NCI-H446 (cell line): Measurements from ENCODE around the gene PSD2.

Source experiments
- DNase-seq, 2 experiments: peaks; one replicate each; lab custom pipeline; 2025; lab: John Stamatoyannopoulos, UW

The PSD2 gene

DNA sequence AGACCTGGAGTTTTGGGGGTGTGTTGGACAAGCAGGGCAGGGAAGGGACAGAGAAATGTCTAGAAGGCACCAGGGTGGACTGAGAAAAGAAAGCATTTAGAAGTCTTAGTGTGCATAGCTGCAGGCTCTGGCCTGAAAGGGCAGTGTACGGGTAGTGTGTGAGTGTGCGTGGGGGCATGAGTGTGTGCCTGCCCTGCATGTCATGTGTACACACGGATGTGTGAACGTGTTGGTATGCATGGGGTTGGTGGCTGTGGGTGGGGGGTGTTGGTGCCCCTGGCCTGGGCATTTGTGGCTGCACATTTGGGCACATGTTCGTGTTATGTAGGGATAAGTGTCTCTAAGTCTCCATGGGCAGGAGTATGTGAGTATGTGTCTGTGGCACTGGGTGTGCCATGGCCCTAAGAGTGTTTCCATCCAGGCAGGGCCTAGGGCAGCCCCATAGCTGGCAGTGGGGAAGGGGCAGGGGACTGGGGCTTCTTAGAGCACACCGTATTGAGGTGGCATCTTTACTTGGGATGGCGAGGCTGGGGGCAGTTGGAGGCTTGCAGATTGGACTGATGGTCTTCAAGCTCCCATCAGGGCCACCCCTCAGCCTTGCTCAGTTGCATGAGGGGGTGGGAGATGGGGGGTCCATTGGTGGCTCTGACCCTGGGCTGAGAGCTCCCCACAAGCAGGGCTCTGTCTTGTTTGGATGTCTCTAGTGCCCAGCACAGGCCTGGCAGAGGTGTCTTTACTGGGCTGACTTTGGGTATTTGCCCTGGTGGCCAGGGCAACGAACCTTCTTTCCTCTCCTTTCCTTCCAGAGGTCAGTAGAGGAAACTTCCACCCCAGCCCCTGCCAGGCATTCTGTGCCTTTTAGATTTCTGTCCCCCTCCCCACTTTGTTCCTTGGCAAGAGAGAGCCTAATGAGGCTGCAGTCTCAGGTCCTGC, 15.0 kb downstream of the PSD2 start:
- DNase-seq, result no peak

DNA sequence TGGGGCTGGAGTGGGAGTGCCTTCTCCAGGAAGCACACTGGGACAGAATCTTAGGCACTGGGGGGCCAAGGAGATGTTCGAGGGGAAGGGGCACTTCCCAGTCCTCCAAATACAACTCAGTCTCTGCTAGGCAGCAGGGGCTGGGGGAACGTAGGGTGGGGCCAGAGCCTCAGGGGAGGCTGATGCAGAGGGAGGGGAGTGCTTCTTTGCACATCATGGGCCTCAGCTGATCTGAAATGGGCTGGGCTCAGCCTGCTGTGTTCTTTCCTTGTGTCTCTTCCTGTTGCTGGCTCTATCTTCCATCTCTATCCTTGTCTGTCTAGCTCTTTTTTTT, 15.6 kb downstream of the PSD2 start:
- no peak for DNase-seq

DNA sequence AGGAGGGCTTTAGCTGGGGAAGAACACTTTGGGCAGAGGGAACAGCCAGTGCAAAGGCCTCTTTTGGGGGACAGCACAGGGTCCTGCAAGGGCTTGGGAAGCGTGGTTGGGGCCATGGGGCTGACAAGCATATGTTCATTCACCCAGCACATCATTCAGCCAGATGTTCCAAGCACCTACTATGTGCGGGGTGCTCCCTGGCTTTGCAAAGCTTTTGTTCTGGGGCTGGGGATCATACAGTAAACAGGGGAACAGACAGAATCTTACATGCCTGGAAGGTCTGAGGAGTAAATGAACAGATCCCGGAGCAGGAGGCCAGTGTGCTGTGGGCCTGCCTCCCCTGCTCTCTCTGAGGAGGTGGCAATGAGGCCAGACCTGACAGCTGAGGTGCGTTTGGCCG, 16.7 kb downstream of the PSD2 start:
- no peak for DNase-seq

DNA sequence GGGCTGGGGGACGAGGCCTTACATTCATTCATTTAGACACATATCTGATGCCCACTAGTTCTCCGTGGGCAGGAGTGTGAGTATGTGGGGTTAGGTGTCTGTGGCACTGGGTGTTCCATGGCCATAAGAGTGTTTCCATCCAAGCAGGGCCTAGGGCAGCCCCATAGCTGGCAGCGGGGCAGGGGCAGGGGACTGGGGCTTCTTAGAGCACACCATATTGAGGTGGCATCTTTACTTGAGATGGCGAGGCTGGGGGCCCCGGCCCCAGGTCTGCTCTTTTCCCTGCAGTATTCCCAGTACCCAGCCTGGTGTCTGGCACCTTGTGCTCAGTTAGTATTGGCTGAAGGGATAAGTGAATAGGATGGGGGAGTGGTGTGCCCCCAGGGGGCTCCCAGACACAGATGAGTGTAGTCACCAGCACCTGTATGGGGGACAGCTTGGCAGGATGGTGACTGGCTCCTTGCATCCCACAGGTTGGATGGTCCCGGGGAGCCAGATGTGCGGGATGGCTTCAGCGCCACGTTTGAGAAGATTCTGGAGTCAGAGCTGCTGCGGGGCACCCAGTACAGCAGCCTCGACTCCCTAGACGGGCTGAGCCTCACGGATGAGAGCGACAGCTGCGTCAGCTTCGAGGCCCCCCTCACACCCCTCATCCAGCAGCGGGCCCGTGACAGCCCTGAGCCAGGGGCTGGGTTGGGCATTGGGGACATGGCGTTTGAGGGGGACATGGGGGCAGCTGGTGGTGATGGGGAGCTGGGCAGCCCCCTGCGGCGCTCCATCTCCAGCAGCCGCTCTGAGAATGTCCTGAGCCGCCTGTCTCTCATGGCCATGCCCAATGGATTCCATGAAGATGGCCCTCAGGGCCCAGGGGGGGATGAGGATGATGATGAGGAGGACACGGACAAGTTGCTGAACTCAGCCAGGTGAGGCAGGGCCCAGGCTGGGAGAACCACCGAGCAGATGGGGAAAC, 17.5 kb downstream of the PSD2 start:
- DNase-seq, result no peak

DNA sequence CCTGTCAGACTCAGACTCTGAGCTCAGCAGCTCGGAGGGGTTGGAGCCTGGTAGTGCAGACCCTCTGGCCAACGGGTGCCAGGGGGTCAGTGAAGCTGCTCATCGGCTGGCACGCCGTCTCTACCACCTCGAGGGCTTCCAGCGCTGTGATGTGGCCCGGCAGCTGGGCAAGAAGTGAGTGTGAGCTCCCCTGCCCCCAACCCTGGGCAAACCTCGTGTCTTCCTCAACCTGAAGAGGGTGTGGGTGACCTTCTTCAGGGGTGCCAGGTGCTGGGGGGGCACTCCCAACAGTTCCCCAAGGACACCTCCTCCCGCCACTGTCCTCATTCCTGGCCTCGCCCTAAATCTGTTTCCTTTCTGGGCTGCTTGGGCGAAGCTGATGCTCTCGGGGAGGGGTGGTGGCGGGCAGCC, 18.6 kb downstream of the PSD2 start:
- DNase-seq, result no peak

DNA sequence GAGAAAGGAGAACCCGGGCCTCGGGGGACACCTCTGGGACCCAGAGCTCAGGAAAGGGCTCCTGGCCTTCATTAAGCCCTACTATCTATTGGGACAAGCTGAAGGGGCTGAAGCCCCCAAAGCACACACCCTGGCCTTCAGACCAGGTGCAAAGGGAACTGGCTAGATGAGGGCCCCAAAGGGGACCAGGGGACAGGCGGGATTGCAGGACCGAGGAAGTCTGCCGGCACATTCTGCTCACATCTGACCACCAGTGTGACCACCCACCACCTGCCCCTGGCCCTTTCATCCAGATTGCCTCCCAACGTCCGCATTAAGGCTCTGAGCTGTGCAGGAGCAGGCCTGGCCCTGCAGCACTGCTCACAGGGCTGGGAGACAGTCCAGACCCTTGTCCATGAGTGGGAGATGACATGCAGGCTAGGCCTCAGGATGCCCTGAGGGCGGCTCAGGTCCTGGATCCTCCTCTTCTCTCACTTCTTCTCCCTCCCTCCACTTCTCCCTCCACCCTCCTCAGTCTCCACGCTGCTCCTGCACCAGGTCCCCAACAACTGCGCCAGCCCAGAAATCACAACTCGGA, 19.2 kb downstream of the PSD2 start:
- no peak for DNase-seq

DNA sequence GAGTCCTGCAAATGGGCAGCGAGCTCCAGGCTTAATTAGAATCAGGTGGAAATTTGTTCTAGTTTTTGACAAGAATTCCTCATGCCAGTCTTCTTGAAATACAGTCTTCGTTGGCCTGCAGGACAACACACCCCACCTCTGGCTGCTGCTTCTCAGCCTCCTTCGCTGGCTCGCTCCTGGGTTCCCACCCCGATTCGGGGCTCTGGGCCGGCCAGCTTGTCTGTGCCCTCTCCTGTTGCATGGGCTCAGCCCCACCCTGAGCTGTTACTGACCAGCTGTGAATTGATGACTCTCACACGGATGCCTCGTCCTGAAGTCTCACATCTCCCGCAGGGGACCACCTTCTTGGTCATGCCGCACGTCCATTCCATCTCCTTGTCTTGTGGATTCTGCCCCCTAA, 21.0 kb downstream of the PSD2 start:
- DNase-seq, result no peak

DNA sequence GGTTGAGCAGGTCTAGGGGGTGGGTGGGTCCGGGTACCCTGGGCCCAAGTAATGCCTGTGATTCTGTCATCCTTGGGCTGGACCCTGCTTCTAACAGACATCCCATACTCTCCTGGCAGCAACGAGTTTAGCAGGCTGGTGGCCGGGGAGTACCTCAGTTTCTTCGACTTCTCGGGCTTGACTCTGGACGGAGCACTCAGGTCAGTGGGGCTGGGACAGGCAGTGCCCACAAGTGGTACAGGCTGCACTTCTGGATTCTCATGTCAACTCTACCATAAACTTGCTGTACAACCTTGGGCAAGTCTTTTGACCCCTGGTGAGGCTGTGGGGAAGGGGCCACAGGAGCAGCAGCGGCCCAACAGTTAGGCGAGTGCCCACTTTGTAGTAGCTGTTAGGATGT, 21.8 kb downstream of the PSD2 start:
- no peak for DNase-seq

DNA sequence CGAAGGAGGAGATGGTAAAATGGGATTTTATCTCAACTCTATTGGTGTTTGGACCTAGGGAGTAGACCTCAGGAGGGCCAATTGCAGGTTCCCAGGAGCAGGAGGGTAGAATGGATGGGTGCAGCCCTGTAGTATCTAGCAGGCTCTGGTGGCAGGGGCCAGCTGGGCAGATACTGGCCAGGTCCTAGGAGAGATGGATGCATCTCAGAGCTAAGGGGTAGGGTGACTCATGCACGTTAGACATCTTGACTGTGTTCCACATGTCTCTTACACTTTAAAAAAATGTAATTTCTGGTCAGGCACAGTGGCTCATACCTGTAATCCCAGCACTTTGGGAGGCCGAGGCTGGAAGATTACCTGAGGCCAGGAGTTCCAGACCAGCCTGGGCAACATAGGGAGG, 22.4 kb downstream of the PSD2 start:
- no peak for DNase-seq

DNA sequence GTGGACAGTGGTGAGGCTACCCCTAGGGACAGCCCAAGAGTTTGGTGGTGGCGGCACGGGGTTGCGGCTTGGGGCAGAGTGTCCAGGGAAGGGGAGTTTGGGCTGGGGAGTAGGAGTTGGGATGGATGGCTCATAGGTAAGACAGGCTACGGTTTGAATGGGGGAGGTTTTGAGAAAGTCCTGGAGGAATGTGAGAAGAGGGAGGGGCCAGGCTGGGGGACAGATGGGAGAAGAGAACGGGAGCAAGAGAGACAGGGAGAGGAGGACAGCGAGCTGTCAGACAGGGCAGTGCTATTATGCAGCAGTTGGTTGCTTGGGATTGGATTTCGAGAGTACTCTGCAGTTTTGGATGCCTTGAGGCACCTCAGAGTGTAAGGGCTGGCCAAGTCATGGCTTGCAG, 24.5 kb downstream of the PSD2 start:
- DNase-seq, result no peak

DNA sequence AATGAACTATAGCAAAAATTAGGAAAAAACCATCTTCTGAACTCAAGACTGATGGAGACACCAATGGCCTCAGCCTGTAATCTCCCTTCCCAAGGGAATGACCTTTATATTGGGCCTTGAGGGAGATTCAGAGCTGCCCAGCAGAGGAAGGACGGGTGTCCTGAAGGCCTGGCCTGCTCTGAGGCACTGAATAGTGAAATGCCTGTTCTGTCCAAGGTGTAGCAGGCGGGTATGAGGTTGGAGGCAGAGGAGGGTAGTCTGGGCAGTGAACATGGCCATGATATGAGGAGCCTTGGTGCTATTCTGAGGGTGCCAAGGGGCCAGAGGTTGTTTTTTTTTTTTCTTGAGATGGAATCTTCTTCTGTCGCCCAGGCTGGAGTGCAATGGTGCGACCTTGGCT, 25.0 kb downstream of the PSD2 start:
- DNase-seq, result no peak

DNA sequence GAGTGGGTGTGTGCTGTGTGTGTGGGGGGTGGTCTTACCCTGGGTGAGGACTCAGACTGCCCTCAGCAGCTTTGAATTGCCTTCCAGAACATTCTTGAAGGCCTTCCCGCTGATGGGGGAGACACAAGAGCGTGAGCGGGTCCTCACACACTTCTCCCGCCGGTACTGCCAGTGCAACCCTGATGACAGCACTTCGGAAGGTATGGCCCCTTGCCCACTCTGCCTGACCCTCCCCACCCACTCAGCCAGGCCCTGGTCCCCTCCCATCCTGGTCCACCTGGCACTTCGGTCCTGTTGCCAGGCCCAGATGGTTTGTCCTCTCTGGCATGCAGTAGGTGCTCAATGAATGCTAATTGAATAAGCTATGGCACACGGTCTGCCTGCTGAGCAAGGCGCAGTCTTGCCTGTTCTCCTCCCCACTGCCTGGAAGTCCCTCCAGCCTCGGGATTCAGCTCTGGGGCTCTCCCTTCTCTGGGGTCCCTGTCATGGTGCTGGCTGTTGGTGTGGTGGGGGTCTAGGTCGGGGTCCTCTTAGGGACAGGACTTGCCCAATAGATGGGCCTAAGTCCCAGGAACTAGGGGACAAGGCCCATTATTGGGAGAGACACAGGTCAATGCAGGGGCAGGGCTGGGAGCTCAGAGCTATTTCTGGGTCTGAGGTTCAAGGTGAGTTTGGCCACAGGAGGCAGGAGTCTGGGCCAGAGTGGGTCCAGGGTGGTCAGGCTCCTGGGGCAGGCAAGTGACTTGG, 26.4 kb downstream of the PSD2 start:
- DNase-seq, result no peak

DNA sequence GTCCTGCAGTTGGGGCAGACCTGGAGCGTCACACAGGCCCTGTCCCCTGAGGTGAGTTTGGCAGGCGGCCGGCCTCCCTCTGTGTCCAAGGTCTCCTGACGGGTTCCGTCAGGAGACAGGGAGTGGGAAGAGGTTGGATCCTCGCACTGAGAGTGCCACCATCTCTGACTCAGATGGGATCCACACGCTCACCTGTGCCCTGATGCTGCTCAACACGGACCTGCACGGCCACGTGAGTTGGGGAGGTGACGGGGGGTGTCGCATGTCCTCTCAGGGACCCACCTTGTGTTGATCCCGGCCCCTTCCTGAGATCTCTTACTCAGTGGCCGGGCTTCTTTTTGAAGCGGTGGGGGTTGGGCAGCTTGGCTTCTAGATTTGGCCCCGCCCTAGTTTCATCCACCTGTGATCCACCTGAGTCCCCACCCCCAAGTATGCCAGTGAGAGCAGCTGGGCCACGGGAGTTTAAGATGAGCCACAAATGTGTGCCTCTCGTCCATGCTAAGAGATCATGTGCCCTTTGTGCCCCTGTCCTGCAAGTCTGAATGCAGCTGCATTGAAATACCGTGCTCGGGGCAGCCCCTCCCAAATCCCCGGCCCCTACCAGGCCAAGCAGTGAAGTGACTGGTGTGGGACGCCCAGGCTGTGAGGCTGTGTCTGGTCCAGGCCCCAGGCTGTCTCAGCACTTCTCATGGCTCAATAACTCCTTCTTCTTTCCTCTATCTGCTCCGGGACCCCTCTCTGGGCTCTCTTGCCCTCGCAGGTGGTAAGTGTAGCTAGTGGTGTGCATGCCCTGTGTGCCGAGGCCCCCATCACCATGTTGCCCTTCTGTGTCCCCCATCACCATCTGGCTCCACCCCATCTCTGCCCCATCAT, 27.2 kb downstream of the PSD2 start:
- no peak for DNase-seq

DNA sequence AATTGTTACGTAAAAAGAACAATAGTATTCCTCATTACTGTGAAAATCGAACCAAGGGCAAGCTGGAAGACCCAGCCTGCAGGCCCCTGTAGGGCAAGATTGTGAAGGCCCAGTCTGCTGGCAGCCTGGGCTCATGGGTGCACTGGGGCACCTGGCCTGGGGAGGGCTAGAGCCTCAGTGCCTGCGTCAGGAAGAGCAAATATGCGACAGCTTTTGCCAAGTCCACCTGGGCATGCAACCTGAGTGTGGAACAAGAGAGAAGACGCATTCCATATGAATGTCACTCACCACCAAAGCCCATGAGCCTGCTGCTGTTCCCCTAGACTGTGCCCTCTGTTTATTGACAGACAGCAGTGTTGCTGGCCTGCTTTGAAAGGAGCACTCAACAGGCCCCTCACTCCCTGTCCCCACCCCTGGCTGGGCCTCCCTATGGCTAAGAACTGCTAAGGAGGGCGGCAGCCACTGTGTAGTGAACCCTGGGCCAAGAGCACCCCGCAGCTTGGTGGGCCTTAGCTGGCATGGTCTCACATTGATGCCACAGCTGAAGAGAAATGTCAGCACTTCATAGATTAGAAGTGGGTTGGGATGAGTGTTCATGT, 28.2 kb downstream of the PSD2 start:
- DNase-seq, result no peak

DNA sequence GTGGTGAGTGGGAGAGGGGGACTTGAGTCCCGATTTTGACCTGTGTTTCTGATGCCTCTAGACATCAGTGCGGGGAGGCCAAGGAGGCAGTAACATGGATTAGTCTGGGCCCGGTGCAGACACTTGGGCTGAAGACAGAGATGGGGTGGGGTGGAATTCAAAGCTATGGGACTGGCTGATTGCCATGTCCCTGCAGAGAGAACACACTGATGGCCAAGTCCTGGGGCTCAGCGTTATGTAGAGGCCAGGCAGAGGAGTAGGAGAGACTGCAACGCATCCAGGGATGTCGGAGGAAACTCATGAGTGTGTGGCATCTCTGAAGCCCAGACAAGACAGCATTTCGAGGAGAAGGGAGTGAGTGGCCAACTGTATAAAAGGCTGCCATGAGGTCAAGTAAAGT, 30.1 kb downstream of the PSD2 start:
- DNase-seq, result no peak

DNA sequence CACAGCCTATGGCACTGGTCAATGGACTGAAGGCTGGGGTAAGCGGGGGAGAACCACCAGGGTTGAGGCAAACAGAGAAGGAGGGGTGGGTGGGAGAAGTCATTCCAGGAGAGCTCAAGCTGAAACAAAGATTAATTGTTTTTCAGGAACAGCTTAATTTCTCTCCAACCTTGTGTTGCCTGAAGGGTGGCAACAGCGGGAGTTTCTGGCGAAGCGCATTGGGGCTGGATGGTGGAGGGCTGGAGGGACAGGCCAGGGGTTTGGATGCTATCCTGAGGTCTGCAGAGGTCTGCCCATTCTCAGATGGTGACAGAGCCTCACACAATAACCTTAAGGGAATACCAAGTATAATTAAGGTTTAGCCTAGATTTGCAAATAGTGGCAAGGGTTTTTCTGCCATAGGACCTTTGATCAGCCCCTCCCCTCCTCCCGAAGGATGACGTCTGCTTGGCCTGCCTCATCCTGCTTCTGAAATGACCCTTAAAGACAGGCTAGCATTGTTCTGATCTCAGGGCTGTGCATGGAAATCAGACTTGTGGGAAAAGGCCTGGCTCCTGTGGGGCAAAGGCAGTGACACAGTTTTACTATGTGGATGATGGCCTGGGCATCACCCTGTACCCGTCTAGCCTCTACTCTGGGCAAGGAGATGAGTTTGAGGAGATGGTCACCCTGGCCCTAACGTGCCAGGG, 32.7 kb downstream of the PSD2 start:
- no peak for DNase-seq

DNA sequence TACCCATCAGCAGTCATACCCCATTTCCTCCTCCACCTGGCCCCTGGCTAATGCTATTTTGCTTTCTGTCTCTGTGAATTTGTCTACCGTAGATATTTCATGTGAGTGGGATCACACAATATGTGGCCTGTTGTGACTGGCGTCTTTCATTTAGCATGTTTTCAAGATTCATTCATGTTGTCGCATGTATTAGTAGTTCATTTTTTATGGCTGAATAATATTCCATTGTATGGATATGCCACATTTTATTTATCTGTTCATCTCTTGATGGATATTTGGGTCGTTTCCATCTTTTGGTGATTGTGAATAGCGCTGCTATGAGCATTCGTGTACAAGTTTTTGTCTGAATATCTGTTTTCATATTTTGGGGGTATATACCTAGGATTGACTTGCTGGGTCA, 33.9 kb downstream of the PSD2 start:
- no peak for DNase-seq

DNA sequence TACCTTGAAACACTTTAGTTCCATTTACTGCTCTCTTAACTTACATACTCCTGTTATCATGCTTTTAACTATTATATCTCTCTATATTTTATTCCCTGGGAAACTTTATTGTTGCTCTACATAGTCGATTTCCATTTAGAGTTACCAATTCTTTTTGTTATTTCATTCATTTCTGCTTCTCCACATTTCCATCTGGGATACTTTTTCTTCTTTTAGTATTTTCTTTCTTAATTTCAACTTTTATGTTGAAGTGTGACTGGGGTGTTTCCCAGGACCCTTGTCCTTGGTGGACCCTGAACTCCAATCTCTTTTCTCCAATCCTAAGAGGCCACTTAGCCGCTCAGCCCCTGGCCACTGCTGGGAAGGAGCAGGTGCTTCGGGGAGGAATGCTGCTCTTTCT, 36.0 kb downstream of the PSD2 start:
- no peak for DNase-seq

DNA sequence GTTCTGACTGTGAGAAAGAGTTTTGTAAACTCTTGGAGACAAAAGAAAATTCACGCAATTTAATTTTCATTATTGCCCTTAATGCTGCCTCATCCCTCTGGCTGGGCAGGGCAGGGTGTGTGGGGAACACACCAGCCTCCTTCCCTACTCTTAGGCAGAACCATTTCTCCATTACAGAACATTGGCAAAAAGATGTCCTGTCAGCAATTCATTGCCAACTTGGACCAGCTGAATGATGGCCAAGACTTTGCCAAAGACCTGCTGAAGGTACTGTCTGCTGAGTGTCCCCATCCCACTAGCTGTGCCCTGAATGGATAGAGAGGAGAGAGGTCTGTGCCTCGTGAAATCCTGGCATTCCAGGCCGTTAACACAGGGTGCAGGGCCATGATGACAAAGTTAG, 37.9 kb downstream of the PSD2 start:
- DNase-seq, result no peak

DNA sequence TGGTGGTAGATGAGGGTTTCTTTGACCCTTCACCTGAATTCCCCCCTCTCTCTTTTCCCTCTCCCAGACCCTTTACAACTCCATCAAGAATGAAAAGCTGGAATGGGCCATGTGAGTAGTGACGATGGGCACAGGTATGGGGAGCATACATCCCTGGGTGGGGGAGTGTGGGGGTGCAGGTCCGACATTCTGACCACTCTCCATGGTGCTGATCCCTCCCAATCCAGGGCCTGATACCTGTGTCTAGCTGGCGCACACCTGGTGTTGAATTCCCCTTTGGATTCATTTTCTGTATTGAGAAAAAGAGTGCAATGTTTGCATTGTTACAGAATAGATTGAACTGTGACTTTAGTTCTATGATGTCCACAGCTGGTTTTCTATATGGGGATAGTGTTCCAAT, 40.0 kb downstream of the PSD2 start:
- no peak for DNase-seq
